Measurements from ENCODE around the gene PCBP4.

The PCBP4 gene

DNA sequence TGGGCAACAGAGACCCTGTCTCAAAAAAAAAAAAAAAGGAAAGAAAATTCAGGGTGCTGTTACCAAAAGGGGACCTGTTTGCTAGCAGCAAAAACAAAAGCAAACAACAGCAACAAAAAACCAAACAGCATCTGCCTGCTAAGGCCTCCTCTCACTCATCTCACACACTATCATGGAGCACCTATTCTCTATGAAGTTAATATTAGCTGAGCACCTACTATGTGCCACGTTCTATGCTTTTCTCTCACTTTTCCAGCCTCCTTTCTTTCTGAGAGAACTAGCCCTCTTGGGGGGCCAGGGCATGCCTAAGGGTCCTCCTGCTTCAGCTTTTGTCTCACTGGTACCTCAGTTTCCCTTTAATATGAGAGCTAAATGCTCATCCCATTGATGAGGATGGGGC lies 12.5 kb downstream of the PCBP4 start:
- DNase-seq = no peak

DNA sequence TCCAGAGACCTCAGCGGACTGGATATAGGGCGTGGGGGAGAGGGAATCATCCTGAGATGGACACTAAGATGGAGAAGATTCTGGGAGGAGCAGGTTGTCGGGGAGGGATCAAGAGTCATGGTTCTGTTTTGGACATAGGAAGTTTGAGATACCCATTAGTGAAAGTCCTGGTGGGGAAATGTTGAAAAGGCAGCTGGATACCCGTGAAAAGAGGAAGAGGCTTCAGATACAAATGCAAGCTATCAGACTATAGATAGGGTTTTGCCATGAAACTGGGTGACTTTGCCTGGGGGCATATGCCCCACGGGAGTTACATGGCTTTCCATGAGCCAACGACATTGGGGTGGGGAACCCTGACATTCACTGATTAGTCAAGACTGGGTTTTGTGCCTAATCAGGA lies 13.1 kb downstream of the PCBP4 start:
- DNase-seq = no peak

DNA sequence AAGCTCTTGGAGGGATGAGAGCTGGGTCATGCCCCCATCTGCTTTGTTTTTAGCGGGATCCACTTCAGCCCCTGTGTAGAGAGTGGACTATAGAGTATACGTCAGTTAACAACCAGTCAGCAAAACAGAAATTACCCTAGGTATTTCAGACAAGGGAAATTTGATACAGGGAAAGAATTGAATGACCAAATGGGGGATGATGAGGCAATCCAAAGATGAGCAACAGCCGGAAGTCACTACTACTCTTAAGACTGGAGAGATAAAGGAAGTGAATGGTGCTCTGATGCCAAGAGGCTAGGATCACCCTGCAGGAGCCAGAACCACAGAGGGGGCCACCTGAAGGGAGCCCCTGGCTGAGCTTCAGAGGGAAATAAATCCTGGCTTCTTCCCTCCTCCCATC lies 13.8 kb downstream of the PCBP4 start:
- DNase-seq = no peak

DNA sequence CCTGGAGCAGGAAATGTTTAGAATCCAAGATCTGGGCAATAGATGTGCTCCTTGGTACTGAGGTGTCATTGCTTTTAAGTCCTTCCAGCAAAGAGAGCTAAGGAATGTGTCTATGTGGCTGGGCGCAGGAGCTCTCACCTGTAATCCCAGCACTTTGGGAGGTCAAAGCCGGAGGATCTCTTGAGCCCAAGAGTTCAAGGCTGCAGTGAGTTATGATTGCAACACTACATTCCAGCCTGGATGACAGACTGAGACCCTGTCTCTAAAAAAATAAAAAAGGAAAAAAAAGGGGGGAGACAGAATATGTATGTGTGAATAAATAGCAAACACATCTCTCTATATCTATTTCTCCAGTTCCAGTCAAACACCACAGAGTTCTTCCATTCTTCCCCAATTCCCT lies 16.4 kb downstream of the PCBP4 start:
- DNase-seq = no peak

GRCh38 chr3:51949121-51949520 lies 18.1 kb downstream of the PCBP4 start:
- DNase-seq = no peak

DNA sequence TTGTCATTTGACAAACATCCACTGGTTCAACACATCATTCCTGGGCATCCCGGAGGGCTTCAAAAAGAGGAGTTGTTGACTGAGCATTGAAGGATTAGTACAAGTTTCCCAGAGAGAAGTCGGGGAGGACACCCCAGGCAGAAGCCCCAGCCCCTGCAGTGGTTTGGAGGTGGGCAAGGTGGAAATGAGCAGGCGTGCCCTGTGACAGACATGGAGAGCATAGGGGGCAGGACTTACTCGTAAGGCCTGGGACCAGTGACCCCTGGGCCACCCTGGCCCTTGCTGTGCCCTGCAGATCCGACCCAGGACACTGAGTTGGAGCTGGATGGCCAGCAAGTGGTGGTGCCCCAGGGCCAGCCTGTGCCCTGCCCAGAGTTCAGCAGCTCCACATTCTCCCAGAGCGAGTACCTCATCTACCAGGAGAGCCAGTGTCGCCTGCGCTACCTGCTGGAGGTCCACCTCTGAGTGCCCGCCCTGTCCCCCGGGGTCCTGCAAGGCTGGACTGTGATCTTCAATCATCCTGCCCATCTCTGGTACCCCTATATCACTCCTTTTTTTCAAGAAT lies 19.2 kb downstream of the PCBP4 start:
- no peak for DNase-seq

DNA sequence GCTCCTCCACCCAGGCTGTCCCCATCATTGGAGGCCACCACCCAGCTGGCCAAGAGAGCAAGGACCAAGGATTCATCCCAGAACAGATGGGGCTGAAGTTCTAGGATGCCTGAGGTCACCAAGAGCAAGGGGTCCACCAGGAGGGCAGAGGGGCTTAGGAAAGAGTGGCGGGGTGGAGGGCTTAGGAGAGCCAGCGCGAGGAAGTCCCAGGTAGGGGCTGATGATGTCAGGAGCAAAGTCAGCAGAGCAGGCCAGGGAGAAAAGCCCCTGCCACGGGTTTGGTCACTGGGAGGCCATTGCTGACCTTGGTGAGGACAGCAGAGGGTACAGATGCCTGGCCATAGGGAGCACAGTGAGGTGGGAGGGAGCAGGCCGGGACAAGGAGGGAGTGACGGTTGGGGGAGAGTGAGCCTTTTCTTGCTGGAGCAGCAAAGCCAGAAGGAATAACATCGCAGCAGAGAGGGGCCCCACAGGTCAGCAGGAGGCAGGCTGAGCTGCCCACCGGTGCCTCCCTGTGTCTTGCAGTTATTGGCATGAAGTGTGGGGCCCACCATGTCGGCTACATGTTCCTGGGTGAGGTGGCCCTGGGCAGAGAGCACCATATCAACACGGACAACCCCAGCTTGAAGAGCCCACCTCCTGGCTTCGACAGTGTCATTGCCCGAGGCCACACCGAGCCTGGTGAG lies 19.9 kb downstream of the PCBP4 start:
- no peak for DNase-seq

DNA sequence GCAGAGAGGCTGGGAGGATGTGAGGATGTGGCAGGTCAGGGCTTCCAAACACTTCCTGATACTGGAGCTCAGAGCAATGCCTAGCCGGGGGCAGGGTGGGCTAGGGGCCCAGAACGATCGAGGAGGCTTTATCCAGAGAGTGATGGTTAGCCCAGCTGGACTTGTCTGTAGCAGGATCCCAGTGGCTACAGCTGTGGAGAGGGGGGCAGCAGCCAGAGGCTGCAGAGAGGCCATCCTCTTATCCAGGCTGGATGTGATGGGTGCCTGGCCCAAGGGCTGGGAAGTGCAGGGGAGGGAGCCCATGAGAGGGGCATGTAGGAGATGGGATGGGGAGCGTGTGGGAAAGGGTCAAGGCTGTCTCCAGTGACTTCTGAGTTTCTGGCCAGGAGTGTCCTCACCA lies 20.5 kb downstream of the PCBP4 start:
- no peak for DNase-seq

GRCh38 chr3:51945926-51946705 lies 21.1 kb downstream of the PCBP4 start:
- DNase-seq = no peak

DNA sequence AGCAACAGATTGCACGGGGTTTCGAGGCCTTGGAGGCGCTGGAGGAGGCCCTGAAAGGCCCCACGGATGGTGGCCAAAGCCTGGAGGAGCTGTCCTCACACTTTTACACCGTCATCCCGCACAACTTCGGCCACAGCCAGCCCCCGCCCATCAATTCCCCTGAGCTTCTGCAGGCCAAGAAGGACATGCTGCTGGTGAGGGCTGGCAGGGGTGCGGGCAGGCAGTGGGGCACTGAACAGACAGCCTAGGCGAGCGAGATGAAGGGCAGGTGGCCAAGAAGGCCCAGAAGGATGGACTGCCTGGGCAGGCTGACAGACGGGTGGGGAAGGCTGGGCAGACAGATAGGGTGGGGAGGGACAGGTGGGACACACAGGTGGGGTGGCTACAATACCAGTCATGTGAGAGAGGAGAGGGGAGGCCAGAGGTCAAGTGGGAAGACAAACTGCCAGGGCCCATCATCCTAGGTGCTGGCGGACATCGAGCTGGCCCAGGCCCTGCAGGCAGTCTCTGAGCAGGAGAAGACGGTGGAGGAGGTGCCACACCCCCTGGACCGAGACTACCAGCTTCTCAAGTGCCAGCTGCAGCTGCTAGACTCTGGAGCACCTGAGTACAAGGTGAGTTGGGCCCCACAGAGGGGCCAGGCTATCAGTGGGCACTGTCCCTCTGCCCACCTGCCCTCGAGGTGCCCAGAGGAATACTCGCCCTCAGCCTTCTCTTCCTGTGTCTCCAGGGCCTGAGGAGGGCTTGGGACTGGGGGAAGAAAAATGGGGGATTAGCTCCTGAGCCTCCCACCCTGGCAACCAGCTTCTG lies 22.0 kb downstream of the PCBP4 start:
- DNase-seq = no peak

- DNase-seq = no peak
Observed at GRCh38 chr3:51944451-51945021, 22.7 kb downstream of the PCBP4 start.

- DNase-seq = no peak
Observed at GRCh38 chr3:51943451-51944391, 23.5 kb downstream of the PCBP4 start.

- peak in 3 of 4 experiments; percentile 20 to 45 (median 23) for DNase-seq
Observed at GRCh38 chr3:51942603-51943450, 24.4 kb downstream of the PCBP4 start.

- peak; percentile 97 to 100 (median 99) for DNase-seq
Observed at GRCh38 chr3:51941798-51942602, 25.3 kb downstream of the PCBP4 start, which contains the start of the genes PARP3 and RRP9. PARP3 (plus strand) TSS chr3:51942363; CDS start chr3:51943356, 993 bp downstream. RRP9 (minus strand) TSS chr3:51941904; CDS start chr3:51941867, 37 bp downstream.

DNA sequence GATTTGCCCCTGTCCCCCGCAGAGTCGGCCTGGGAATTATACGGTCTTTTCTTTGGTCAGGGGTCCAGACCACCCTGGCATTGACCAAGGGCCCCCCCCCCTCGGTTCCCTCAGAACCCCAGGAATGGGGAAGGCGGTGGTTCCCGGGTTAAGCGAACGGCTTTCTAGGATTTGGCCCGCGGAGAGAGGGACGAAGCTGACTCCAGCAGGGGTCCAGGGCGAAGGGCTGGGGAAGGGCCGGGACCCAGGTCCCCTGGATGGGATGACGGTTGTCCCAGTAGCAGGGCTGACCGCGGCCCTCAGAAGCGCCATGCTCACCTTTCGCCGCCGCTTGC lies 25.8 kb downstream of the PCBP4 start:
- no peak for DNase-seq

DNA sequence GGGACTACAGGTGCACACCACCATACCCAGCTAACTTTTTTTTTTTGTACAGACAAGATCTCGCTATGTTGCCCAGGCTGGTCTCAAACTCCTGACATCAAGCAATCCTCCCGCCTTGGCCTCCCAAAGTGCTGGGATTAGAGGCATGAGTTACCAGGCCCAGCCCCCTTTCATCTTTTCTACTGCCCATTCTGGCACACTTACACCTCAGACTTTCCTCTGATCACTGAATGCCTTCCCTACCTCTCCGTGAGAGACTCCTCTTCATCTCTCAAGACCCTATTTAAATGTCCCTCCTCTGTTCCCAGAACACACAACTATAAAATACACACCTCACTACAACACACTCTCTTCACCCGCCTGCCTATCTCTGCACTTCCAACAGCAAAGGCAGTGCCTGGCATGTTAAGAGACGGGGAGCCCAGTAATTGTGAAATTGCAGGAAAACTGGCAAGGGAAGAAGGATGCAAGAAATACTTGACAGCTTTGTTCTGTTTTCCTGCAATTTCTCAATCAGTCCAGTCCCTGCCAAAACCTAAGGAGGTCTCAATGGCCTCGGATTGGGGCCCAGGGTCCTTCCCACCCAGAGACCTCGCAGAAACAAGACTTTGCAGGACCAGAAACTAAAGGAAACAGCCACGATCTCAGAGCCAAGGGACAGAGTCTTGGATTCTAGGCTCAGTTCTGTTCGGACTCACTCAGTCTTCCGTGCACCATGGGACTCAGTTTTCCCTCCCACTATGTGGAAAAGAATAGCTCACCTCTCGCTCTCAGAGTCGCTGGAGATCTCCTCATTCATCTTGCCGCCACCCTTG lies 26.4 kb downstream of the PCBP4 start:
- no peak for DNase-seq

- DNase-seq = no peak
Observed at GRCh38 chr3:51938780-51939425, 28.4 kb downstream of the PCBP4 start.

Data from activated CD4-positive, CD25-positive, alpha-beta regulatory T cell (primary cell).